Gastrocnemius medialis (tissue), 4 donors: Measurements from ENCODE around the gene CDC14B. TPM values are rescaled to one million over a fixed set of nuclear protein-coding genes. Genes with fewer than 3 reads are reported as not detected.

Experiments used
- ATAC-seq, 2 donors: fragments of 150-250 bp; one replicate each; pipeline ENCODE4 v1.9.1; 2016
- DNase-seq, 2 donors: peaks; one replicate each; pipeline ENCODE4 v3.0.0-alpha.2; 2019
- H3K27ac ChIP-seq, 4 donors: fragments of 200-600 bp; sonication (generic); 1 replicate in 1 of 4; 2 replicates in 3 of 4; pipeline ENCODE4 v1.5.1; 2016 to 2018; ENCODE audit warnings: mild to moderate bottlenecking in 2 of 4, moderate library complexity in 1 of 4
- H3K27me3 ChIP-seq, 3 donors: fragments of 200-600 bp; sonication (generic) in 2 of 3; 1 replicate in 1 of 3; 2 replicates in 2 of 3; pipeline versions ENCODE4 v1.5.1 to v1.6.0; 2016 to 2019; ENCODE audit warnings: mild to moderate bottlenecking in 1 of 3, moderate library complexity in 1 of 3
- H3K36me3 ChIP-seq, 2 donors: fragments of 200-600 bp; sonication (generic) in 1 of 2; one replicate each; pipeline ENCODE4 v1.5.1; 2017 to 2018
- H3K4me1 ChIP-seq, 2 donors: fragments of 200-600 bp; sonication (generic) in 1 of 2; one replicate each; pipeline ENCODE4 v1.5.1; 2016 to 2017; ENCODE audit warnings: mild to moderate bottlenecking in 2 of 2
- H3K4me3 ChIP-seq, 4 donors: fragments of 200-600 bp; sonication (generic) in 3 of 4; 1 replicate in 1 of 4; 2 replicates in 3 of 4; pipeline ENCODE4 v1.5.1; 2016 to 2019; ENCODE audit warnings: mild to moderate bottlenecking in 2 of 4
- H3K9me3 ChIP-seq, 3 donors: fragments of 200-600 bp; sonication (generic) in 2 of 3; 1 replicate in 1 of 3; 2 replicates in 2 of 3; pipeline ENCODE4 v1.5.1; 2016 to 2019
- POLR2A ChIP-seq, 2 donors: fragments of 450-650 bp; IDR thresholded peaks; one replicate each; pipeline ENCODE4 v1.6.1; 2017; ENCODE audit warnings: antibody characterized with exemption in 2 of 2, mild to moderate bottlenecking in 2 of 2, moderate library complexity in 2 of 2
- in situ Hi-C, 4 donors: fragments of 200-750 bp; cut with MboI; loops; one replicate each; pipeline versions ENCODE4 v1.15.0 to v1.8.0; 2017; ENCODE audit warnings: low sequenced_read_pairs in 4 of 4
- intact Hi-C: fragments of 100-400 bp; cut with DNase I; formaldehyde crosslinking; loops from one replicate; pipeline ENCODE4 v1.15.1; 2023; ENCODE audit warnings: low total_unique reads
- total RNA-seq, 4 donors: library from RNA; depleted of rRNA; stranded (reverse); fragments of >200 nt; gene quantifications; one replicate each; pipeline versions ENCODE4 v1.1.0 to v1.2.3, GENCODE V29; 2016
- TF ChIP-seq, protein P1 (sequence below), 5 experiments: fragments of 450-650 bp in 3 of 5; fragments of 200-600 bp in 2 of 5; sonication (generic) in 2 of 5; IDR thresholded peaks in 4 of 5; conservative IDR thresholded peaks in 1 of 5; 1 replicate in 4 of 5; 2 replicates in 1 of 5; pipeline ENCODE4 v1.5.1; 2016 to 2019; ENCODE audit warnings: antibody characterized with exemption in 5 of 5, mild to moderate bottlenecking in 3 of 5, moderate library complexity in 3 of 5

Gene CDC14B
- total RNA-seq, 4 donors from 2014 or later: 2.0 to 9.4 (median 5.5) TPM

- in situ Hi-C loops: no loop called here
- no peaks in the 10 kb centered on the region for H3K36me3 ChIP-seq
- no peaks in the 10 kb centered on the region for H3K9me3 ChIP-seq
- intact Hi-C loops: loop anchor here (2.0 kb wide), 3 partner anchors 36 to 168 kb away; partner anchors contain the start of genes HABP4 and PRXL2C
- DNase-seq (no peak), ATAC-seq (peak; percentile 12 to 34)
- TF ChIP-seq, protein P1, sequence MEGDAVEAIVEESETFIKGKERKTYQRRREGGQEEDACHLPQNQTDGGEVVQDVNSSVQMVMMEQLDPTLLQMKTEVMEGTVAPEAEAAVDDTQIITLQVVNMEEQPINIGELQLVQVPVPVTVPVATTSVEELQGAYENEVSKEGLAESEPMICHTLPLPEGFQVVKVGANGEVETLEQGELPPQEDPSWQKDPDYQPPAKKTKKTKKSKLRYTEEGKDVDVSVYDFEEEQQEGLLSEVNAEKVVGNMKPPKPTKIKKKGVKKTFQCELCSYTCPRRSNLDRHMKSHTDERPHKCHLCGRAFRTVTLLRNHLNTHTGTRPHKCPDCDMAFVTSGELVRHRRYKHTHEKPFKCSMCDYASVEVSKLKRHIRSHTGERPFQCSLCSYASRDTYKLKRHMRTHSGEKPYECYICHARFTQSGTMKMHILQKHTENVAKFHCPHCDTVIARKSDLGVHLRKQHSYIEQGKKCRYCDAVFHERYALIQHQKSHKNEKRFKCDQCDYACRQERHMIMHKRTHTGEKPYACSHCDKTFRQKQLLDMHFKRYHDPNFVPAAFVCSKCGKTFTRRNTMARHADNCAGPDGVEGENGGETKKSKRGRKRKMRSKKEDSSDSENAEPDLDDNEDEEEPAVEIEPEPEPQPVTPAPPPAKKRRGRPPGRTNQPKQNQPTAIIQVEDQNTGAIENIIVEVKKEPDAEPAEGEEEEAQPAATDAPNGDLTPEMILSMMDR (IDR thresholded peaks at IDR 0.05 in 4 of 5, conservative IDR thresholded peaks at IDR 0.05 in 1 of 5): no peak
- TF ChIP-seq POLR2A (IDR thresholded peaks at IDR 0.05): no peak
- peak overlapping the region; percentile 60 to 71 (median 66) for H3K4me3 ChIP-seq
- H3K27ac ChIP-seq: peak overlapping the region; percentile 78 to 98 (median 89)
- peaks cover 0 to 8% of the 10 kb centered on the region in 2 donors for H3K4me1 ChIP-seq
- H3K27me3 ChIP-seq: no peaks in the 10 kb centered on the region
Measured at GRCh38 chr9:96619124-96619465, 548 bp downstream of the CDC14B start.

- ATAC-seq (peak; percentile 65 to 86), DNase-seq (peak; percentile 63 to 70)
- H3K27ac ChIP-seq: peak overlapping the region; percentile 78 to 98 (median 89)
- intact Hi-C loops: loop anchor here (1.0 to 2.0 kb wide), 4 partner anchors 28 to 168 kb away; partner anchors contain the start of genes HABP4 and PRXL2C
- TF ChIP-seq POLR2A (IDR thresholded peaks at IDR 0.05): peak; percentile 42 to 44
- TF ChIP-seq, protein P1 (IDR thresholded peaks at IDR 0.05 in 4 of 5, conservative IDR thresholded peaks at IDR 0.05 in 1 of 5): no peak
- no peaks in the 10 kb centered on the region for H3K27me3 ChIP-seq
- H3K4me1 ChIP-seq: peaks cover 0 to 8% of the 10 kb centered on the region in 2 donors
- no peaks in the 10 kb centered on the region for H3K36me3 ChIP-seq
- no peaks in the 10 kb centered on the region for H3K9me3 ChIP-seq
- peak overlapping the region; percentile 60 to 71 (median 66) for H3K4me3 ChIP-seq
- in situ Hi-C loops: no loop called here
Measured at GRCh38 chr9:96618209-96619123, 1.2 kb downstream of the CDC14B start.

GRCh38 chr9:96617439-96618185 is 2.0 kb downstream of the CDC14B start:
- H3K27me3 ChIP-seq: no peaks in the 10 kb centered on the region

GRCh38 chr9:96616817-96617438 is 2.7 kb downstream of the CDC14B start:
- Histone ChIP-seq H3K36me3 (no peaks in the 10 kb centered on the region), H3K27ac (no peak overlapping the region), H3K4me1 (peaks cover 11 to 18% of the 10 kb centered on the region in 2 donors), H3K4me3 (no peak overlapping the region), H3K27me3 (no peaks in the 10 kb centered on the region), H3K9me3 (no peaks in the 10 kb centered on the region)
- no peak for DNase-seq
- in situ Hi-C loops (no loop called here), intact Hi-C loops (no loop called here)
- TF ChIP-seq, protein P1 (IDR thresholded peaks at IDR 0.05 in 4 of 5, conservative IDR thresholded peaks at IDR 0.05 in 1 of 5): no peak
- no peak for TF ChIP-seq POLR2A (IDR thresholded peaks at IDR 0.05)
- ATAC-seq: no peak

More at GRCh38 chr9:96617439-96618185, 2.0 kb downstream of the CDC14B start:
- H3K4me3 ChIP-seq: peak overlapping the region; percentile 60 to 71 (median 66)
- H3K27ac ChIP-seq: peak overlapping the region; percentile 78 to 98 (median 89)
- DNase-seq (no peak), ATAC-seq (no peak)
- no peaks in the 10 kb centered on the region for H3K36me3 ChIP-seq
- H3K9me3 ChIP-seq: no peaks in the 10 kb centered on the region
- H3K4me1 ChIP-seq: peaks cover 5 to 14% of the 10 kb centered on the region in 2 donors
- in situ Hi-C loops: no loop called here
- intact Hi-C loops: loop anchor here (1.0 to 2.0 kb wide), 4 partner anchors 29 to 167 kb away; partner anchors contain the start of genes HABP4 and PRXL2C
- TF ChIP-seq, protein P1 (IDR thresholded peaks at IDR 0.05 in 4 of 5, conservative IDR thresholded peaks at IDR 0.05 in 1 of 5): no peak
- no peak for TF ChIP-seq POLR2A (IDR thresholded peaks at IDR 0.05)
